GM21526 (cell line): ENCODE results near the gene CMIP.
"Not testable (repeated sequence)": the region's sequence is repeated elsewhere in the genome, so short reads cannot be mapped to it uniquely, and the experiment has no call there.

Experiments used
- ATAC-seq: cut with Tn5 transposase; IDR thresholded peaks from one replicate; pipeline ENCODE4 v1.9.1; 2021; ENCODE audit warnings: moderate library complexity; ENCODE audit not compliant: unreplicated experiment, low FRiP score

The CMIP gene

DNA sequence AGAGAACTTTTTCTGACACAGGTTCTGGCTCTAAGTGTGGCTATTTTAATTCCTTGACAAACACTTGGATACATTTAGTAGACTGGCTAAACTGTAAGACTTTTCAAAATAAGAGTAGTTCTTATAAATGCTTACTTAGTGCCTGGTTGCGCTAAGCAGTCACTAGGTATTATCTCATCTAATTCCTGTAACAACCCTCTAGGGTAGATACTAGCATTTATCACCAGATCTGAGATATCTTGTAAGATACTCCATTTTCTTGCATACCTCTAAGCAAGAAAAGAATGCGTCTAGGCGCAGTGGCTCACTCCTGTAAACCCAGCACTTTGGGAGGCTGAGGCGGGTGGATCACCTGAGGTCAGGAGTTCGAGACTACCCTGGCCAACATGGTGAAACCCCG, 131.2 kb downstream of the CMIP start:
- ATAC-seq: no peak

DNA sequence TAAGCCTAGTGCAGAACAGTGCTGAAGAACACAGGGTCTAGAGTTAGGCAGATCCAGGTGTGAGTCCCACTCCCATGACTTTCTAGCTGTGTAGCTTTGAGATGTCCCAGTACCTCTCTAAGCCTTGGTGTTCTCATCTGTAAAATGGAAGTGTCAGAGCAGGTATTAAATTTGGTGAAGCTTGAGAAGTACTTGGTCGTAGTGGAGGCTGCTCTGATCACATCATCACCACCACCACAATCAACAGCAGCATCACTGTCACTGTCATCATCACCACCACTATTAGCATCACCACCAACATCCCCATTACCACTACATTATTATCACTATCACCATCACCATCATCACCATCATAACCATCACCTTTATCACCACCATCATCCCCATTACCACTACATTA, 132.1 kb downstream of the CMIP start:
- no peak for ATAC-seq

DNA sequence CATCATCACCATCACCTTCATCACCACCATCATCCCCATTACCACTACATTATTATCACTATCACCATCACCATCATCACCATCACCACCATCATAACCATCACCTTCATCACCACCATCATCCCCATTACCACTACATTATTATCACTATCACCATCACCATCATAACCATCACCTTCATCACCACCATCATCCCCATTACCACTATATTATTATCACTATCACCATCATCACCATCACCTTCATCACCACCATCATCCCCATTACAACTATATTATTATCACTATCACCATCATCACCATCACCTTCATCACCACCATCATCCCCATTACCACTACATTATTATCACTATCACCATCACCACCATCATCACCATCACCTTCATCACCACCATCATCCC, 132.7 kb downstream of the CMIP start:
- not testable (repeated sequence) for ATAC-seq

DNA sequence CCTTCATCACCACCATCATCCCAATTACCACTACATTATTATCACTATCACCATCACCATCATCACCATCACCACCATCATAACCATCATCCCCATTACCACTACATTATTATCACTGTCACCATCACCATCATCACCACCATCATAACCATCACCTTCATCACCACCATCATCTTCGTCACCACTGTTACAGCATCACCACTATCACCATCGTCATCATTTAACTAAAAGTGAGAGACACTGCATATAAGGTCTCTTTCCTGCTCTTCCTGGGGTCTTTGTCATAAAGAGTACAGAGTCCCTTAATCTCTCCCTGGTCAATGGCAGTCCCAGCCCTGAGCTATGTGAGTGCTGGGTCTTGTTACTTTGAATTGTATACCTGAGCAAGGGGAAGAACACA, 133.5 kb downstream of the CMIP start:
- ATAC-seq: no peak

DNA sequence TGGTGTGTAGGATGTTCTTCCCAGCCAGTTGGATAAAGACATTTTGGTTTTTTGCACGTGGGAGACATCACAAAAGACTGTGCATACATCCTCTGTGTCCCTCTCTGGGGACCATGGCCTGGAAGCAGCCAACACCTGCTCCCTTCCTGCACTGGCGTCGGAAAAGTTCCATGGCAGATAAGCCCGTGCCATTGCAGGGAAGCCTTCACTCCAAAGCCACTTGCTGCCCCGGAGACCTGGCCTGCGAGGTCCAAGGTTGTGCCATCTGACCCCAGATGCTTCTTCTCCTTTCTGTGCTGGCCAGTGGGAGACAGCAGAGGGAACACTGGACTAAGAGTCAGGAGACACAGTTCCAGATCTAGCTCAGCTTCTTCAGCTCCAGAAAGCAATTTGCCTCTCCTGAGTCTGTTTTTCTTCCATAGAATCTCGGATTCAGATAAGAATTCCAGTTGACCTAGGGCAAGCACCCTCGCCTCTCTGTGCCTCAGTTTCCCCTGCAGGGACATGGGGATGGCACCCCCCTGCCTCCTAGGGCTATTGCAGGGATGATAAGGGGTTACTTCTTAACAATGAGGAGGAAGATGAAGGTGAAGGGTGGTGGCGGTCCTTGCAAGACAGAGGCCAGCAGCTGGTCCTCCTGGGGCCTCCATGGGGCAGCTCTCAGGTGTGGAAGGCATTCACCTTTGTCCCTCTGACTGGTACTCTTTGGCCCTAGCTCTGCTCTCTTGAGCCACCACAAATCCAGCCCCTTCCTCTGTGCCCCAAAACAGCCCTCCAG, 134.2 kb downstream of the CMIP start:
- ATAC-seq: no peak

DNA sequence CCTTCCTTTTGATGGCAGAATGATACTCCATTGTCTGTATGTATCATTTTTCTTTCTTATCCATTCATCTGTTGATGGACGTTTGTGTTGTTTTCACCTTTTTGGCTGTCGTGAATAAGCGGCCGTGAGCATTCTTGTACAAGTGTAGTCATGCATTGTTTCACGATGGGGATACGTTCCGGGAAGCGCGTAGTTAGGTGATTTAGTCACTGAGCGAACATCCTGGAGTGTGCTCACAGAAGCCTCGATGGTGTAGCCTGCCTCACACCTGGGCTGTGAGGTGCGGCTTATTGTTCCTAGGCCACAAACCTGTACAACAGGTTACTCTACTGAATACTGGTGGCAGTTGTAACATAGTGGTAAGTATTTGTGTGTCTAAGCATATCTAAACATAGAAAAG, 136.5 kb downstream of the CMIP start:
- ATAC-seq: no peak

DNA sequence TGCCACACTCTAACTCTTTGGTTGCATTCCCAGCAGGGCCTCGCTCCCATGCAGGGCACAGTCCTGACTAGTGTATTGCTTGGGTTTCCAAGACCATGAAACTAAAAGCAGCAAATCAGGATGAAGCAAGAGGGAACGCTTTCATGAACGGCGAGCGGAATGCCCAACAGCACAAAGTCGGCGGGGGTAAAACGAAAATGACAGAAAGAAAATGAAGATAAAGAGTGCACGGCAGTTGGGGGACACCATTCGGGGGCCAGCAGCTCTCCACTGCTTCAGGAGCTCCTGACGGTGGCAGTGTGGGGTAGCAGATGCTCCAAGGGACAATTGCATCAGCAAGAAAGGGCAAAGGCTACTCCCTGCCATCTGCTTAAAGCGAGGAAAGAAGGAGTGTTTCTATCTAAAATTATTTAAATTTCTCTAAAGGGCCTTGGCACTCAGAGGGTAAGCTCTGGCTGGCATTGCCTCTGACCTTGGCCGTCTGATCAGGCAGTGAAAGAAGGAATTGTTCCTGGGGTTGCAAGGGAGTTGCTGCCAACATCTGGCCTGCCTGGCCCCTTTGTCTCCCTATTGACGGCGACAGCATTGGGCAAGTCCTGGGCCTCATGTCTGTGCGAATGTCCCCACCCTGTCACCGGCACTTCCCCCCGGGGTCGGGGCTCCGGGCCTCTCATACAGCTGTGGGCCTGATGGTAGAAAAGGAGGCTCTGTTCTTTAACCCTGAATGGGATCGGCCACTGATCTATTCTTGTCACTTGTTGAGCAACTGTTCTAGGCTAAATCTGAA, 138.2 kb downstream of the CMIP start:
- no peak for ATAC-seq

DNA sequence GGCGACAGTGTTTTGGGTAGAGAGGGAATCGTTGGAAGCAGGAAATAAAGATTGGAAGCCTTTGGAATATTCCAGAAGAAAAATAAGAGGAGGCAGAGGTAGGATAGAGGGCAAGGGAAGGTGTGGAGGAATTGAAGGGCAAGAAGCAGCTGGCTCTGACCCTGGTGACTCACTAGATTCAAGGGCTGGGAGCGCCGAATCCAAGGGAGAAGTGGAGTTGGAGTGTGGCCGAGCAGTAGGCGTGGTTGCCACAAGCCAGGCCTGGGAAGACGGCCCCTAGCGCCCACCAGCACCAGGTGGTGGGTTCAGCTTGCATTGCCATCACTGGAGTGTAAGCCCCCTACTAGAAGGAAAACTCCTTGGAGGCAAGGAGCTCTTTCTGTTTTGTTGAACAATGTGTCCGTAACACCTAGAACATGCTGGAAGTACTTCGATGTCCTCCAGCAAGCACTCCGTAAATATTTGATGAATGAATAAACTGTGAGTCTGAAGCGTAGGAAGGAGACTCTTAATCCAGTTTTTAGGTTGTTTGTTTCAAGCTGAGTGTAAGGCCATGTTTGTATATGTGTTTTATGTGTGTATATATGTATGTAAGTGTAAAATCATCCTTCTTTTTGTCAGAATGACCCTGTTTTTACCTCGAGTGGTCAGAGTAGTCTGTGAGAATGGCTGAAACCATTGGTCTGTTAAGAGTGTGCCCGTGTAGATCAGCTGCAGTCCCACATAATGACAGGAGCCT, 139.5 kb downstream of the CMIP start:
- ATAC-seq: no peak

DNA sequence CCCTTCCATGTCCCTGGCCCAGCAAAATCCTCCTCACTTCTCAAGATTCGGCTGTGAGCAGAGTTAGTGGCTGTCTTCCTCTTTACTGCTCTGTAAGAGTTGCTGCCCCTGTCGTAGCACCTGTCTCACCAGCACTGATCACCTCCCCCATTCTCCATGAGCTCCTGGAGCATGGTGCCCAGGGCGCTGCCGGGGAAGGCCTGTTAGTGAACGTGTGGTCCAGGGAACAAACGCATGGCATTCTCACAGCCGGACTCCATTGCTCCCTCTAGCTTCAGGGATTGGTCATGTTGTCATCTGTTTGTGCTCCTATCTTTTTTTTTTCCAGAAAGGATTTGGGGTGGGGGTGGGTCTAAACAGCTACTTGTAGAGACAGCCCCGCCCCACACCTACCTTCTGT, 141.2 kb downstream of the CMIP start:
- no peak for ATAC-seq

DNA sequence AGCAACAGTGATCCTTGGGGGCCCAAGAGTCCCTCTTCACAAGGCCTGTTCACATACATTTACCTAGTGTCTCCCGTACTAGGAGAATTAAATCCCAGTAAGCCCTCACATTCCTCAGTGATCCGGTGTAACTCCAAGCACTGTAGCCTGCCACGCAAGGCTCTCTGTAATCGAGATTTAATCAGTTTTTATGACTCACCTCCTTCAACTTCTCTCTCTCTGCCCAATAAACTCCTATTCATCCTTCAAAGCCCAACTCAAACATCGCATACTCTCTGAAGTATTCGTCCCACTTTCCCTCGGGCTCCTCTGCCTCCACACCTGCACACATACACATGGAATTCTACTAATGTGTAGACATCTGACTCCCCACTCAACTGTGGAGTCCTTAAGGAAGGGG, 141.8 kb downstream of the CMIP start:
- ATAC-seq: no peak

DNA sequence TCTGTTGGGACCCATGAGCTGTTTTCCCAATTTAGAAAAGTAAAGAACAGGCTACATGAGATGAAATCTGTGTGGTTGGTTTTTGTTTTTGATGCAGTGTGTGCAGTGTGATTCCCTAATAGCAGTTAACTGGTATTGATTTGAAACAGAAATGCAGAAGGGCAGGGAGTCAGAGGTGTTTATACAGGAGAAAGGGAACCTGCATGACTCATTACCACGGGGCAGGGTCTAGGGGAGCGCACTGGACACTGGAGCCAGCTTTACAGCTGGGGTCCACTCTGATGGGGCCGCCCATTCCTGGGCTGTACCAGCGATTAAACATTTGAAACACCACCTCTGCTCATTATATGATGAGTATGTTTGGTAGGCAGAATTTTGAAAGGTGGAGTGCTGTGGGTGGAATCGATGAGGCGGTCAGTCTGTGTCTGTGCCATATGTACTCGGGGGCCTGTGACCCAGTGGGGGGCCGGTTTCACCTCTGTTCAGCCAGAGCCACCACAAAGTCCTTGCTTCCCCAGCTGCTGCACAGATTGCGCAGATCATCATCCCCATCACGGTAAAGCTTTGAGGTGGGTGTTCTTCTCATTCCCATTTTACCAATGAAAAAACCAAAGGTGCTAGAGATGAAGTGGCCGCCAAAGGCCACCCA, 142.5 kb downstream of the CMIP start:
- ATAC-seq: no peak

DNA sequence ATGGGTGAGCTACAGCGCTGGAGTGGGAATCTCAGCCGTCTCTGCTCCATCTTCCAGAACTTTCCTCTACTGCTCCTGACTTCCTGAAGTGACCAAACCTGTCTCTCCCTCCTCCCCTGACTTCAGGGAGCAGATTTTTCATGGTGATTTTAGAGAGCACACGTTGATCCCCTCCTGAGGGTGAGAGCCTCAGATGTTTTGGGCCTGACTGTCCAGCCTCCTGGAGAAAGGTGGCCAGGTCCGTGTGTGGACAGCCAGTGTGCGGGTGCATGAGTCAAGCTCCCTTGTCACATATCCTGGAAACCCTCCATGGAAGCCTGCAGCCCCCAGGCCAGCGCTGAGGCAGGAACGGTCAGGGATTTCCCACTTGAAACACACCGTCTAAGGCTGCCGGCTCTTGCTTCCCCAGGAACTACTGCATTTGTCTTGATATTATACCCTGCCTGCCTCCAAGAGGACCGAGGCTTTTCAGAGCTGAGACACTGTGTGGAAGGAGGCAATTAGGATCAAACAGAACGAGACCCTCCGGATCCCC, 143.1 kb downstream of the CMIP start:
- ATAC-seq: no peak

DNA sequence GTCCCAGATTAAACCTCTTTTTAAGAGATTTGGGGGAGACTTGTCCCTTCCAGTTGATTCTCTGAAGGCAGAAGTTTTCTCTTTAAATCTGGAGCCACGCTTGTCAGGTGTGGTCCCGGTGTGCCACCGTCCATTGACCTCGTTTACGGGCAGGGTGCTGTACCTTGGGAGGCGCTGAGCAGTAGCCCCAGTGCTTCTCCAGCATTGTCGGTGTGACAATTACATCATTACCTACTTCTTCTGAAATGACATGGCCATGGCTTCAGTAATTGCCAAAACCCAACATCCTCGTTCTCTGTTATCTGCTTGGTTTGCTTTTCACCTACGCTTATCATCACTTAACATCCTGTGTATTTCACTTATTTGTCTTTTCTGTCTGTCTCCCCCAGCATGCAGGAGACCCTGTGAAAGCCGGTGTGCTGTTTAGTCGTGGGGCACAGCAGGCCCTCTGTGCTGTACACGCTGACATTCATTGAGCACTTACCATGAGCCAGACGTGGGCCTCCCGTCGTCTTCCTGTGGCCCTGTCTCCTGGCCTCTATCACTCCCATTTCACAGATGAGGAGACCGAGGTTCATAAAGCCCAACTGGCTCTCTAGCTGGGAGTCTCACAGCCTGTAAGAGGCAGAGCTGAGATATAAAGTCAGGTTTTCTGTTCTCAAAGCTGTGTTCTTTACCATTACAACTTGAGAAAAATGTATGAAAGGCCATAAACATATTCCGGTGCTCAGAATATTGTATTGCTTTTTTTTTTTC, 143.9 kb downstream of the CMIP start:
- ATAC-seq: no peak

DNA sequence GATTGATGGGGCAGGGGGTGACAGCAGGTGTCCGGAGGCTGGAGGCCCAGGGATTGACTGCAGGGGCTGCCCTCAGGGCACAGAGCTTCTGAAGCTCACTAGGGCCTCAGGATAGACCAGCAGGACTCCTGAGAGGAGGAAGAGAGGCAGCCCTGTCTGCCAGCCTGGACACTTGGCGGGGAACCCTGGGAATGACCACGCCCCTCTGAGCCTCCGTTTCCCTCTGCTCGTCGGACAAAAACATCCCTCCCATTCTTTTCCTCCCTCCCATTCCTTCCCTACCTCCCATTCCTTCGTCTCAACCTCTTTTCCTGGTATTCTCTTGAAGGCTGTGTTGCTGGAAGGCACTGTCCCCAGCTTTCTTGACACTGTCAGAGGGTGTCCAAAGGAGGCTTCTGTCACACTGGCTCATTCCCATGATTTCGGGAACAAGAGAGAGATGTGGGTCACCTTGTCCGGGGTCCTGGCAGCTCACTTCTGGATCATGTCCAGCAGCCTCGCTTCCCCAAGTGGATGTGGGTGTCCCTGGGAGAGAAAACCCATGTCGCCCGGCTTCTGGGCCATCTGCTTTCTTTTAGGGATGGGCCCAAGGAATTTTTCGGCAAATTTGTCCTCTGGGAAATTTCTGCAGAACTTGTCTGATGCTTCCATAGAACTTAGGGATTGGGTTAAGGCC, 145.5 kb downstream of the CMIP start:
- no peak for ATAC-seq

DNA sequence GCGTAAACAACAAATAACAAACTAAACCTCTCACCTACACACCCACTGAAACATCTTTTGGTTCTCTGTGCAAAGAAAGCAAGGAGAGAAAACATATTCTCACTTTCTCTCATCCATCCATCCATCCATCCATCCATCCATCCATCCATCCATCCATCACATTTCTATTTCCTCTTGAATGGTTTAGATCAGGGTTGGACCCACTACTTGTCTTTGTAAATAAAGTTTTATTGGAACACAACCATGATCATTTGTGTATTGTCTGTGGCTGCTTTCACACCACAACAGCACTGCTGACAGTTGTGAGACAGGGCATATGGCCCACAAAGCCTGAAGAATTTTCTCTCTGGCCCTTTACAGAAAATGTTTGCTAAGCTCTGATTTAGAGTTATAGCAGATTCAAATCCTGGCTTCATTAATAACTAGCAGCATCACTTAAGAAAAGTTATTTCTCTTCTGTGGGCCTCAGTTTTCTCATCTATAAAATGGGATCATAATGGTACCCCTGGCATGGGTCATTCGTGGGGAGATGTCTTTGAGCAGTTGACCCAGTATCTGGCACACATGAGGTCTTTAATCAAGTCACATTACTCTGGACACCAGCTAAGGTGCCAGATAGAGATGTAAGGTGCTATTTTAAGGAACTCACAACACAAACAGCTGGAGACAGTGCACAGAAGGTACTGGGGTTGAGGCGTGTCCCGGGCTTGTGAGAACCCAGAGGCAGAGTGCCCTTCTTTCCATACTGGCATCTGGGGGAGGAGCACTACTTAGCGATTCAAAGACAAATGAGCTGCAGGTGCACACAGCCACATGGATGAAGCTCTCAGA, 146.3 kb downstream of the CMIP start:
- no peak for ATAC-seq

DNA sequence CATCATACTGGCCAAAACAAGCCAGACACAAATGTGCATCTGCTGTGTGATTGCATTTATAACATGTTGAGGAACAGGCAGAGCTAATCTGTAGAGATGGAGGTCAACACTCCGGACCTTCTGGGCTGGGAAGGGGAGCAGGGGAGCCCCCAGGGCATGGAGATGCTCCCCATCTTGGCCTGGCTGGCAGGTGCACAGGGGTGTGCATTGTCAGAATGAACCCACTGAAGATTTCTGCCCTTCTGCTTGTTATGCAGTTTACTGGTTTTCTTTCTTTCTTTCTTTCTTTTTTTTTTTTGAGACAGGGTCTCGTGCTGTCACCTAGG, 146.9 kb downstream of the CMIP start:
- ATAC-seq: no peak

DNA sequence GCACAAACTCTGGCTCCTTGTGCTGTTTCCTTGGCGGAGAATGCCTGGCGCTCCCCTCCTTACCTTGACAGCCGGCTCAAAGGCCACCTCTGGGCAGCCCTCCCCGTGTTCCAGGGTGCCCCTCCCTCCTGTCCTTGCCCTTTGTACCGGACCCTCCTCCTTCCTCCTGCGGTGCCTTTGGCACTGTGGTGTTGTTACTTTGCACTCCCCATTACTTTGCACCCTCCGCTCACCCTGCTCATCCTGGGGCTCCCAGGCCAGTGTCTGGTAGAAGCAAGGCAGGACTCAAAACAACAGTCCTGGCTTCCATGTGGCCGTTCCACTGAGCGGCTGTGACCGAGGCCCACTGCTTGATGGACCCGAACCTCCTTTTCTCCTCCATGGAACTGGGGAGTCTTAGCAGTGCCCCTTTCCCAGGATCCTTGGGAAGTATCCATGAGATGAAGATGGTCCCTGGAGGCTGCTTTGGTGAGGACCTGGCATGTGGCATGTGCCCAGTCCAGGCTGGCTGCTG, 147.8 kb downstream of the CMIP start:
- no peak for ATAC-seq

DNA sequence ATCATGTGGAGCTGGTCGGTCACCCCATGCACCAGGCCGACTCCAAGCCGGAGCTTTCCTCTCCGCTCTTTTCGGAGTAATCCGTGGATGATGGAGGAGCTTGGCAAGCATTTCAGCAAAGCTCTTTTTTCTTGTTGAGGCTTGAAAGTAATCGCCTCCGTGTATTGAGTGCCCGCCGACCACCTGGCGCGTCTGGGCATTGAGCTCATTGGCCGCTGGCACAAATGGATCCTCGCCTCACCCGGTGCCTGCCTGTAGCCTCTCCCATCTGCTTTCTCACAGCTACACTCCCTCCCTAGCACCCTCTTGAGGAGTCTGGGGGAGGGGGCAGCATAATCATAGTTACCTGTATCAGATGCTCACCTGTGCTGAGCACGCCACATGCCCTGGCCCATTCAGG, 148.9 kb downstream of the CMIP start:
- no peak for ATAC-seq
